Thyroid gland (tissue), 4 donors: ENCODE results near the gene KCNJ6. TPM values are rescaled to one million over a fixed set of nuclear protein-coding genes. Genes with fewer than 3 reads are reported as not detected.

Experiments used
- DNase-seq, 2 donors: peaks; one replicate each; pipeline ENCODE4 v3.0.0-alpha.2; 2019
- H3K27ac ChIP-seq, 3 donors: fragments of 200-600 bp; sonication (generic); 1 replicate in 2 of 3; 2 replicates in 1 of 3; pipeline ENCODE4 v1.5.1; 2016 to 2019; ENCODE audit warnings: mild to moderate bottlenecking in 1 of 3, moderate library complexity in 1 of 3
- H3K27me3 ChIP-seq: fragments of 200-600 bp; sonication (generic); one replicate; pipeline ENCODE4 v1.5.1; 2019
- H3K36me3 ChIP-seq, 2 donors: fragments of 200-600 bp; sonication (generic); one replicate each; pipeline ENCODE4 v1.5.1; 2016 to 2019
- H3K4me1 ChIP-seq, 2 donors: fragments of 200-600 bp; sonication (generic); one replicate each; pipeline ENCODE4 v1.5.1; 2017 to 2019
- H3K4me3 ChIP-seq, 3 donors: fragments of 200-600 bp; sonication (generic); replicated peaks in 1 of 3; 1 replicate in 2 of 3; 2 replicates in 1 of 3; pipeline ENCODE4 v1.5.1; 2016; ENCODE audit warnings: mild to moderate bottlenecking in 1 of 3
- H3K9me3 ChIP-seq: fragments of 200-600 bp; sonication (generic); one replicate; pipeline ENCODE4 v1.5.1; 2017
- CTCF ChIP-seq, 6 experiments: fragments of 200-600 bp in 3 of 6; fragments of 450-650 bp in 3 of 6; sonication (generic) in 3 of 6; IDR thresholded peaks; one replicate each; pipeline ENCODE4 v1.5.1; 2016 to 2019; ENCODE audit warnings: antibody characterized with exemption in 6 of 6, mild to moderate bottlenecking in 2 of 6, inconsistent platforms in 1 of 6, moderate library complexity in 1 of 6
- POLR2A ChIP-seq, 2 donors: fragments of 450-650 bp; IDR thresholded peaks; one replicate each; pipeline ENCODE4 v1.6.1; 2017; ENCODE audit warnings: antibody characterized with exemption in 2 of 2, mild to moderate bottlenecking in 2 of 2, moderate library complexity in 1 of 2
- WGBS, 2 donors: methylation state at CpG; one replicate each; pipeline ENCODE4 v1.1.5; 2017; 5-methylcytosine and 5-hydroxymethylcytosine counted together
- intact Hi-C: fragments of 100-400 bp; cut with DNase I; formaldehyde crosslinking; loops from one replicate; pipeline ENCODE4 v1.15.1; 2023
- total RNA-seq, 4 donors: library from RNA; depleted of rRNA; stranded (reverse); fragments of >200 nt; gene quantifications; one replicate each; pipeline ENCODE4 v1.2.3, GENCODE V29; 2016

The KCNJ6 gene
- total RNA-seq, 4 donors from 2014 or later, result not detected

DNA sequence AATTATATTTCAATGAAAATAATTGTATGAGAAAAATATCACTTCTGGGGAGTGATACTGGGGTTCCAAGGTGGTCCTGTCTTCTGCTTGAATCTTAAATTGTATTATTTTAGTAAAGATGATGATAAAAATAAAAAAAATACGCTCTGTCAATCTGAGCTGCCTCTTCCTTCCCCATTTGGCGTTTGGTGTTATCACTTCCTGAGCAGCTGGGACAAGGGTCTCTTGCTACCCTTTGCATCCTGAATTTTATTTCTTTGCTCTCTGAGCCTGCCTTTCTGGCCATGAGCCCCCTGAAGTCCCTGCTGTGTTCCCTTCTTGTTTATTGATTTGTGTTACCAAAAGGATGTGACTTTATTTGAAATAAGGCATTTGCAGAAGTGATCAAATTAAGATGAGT is 111.0 kb downstream of the KCNJ6 start:
- 62 to 63% methylated on average over 2 of the region's 2 CpGs for WGBS, 2 donors
- Histone ChIP-seq H3K27ac (no peak overlapping the region), H3K4me3 (no peak overlapping the region), H3K27me3 (no peaks in the 10 kb centered on the region), H3K36me3 (no peaks in the 10 kb centered on the region), H3K9me3 (no peaks in the 10 kb centered on the region), H3K4me1 (no peaks in the 10 kb centered on the region)
- no peak for TF ChIP-seq POLR2A (IDR thresholded peaks at IDR 0.05)
- no peak for TF ChIP-seq CTCF (IDR thresholded peaks at IDR 0.05)
- no peak for DNase-seq
- intact Hi-C loops, result no loop called here

GRCh38 chr21:37804001-37804400 is 112.3 kb downstream of the KCNJ6 start:
- Histone ChIP-seq H3K4me3 (no peak overlapping the region), H3K36me3 (no peaks in the 10 kb centered on the region), H3K27ac (no peak overlapping the region), H3K9me3 (no peaks in the 10 kb centered on the region), H3K27me3 (no peaks in the 10 kb centered on the region), H3K4me1 (no peaks in the 10 kb centered on the region)
- WGBS, 2 donors, result 97 to 100% methylated on average over 1 of the region's 1 CpG
- no peak for DNase-seq
- TF ChIP-seq POLR2A (IDR thresholded peaks at IDR 0.05) (no peak), CTCF (IDR thresholded peaks at IDR 0.05) (no peak)
- intact Hi-C loops, result no loop called here

- Histone ChIP-seq H3K27me3 (no peaks in the 10 kb centered on the region), H3K27ac (no peak overlapping the region), H3K4me3 (no peak overlapping the region), H3K4me1 (no peaks in the 10 kb centered on the region), H3K9me3 (no peaks in the 10 kb centered on the region), H3K36me3 (no peaks in the 10 kb centered on the region)
- intact Hi-C loops, result no loop called here
- DNase-seq, result no peak
- WGBS, 2 donors, result 81 to 87% methylated on average over 8 of the region's 8 CpGs
- TF ChIP-seq CTCF (IDR thresholded peaks at IDR 0.05) (no peak), POLR2A (IDR thresholded peaks at IDR 0.05) (no peak)
These were observed 113.1 kb downstream of the KCNJ6 start for GRCh38 chr21:37803101-37803651.

- no peak for TF ChIP-seq CTCF (IDR thresholded peaks at IDR 0.05)
- TF ChIP-seq POLR2A (IDR thresholded peaks at IDR 0.05), result no peak
- Histone ChIP-seq H3K36me3 (no peaks in the 10 kb centered on the region), H3K4me1 (no peaks in the 10 kb centered on the region), H3K27me3 (no peaks in the 10 kb centered on the region), H3K4me3 (no peak overlapping the region), H3K27ac (no peak overlapping the region), H3K9me3 (no peaks in the 10 kb centered on the region)
- intact Hi-C loops, result no loop called here
- no peak for DNase-seq
- 78 to 80% methylated on average over 11 of the region's 11 CpGs for WGBS, 2 donors
These were observed 115.7 kb downstream of the KCNJ6 start for GRCh38 chr21:37800456-37801061.

DNA sequence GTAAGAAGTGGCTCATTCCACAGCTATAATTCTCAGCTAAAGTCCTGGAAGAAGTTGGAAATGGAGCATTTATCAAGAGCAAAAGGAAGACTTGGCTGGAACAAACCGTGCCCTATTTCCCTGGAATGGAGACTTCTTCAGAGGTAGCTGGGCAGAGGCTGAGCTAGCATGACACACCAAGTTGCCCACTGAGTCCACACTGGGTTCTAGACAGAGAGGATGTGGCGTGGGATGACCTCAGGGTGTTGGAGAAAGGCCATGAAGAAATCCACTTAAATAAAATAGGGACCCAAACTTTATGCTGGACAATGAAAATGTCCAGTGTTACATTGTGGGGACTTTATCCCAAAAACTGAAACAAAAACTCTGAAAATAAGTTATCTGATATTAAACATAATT is 116.2 kb downstream of the KCNJ6 start:
- Histone ChIP-seq H3K4me3 (no peak overlapping the region), H3K27me3 (no peaks in the 10 kb centered on the region), H3K36me3 (no peaks in the 10 kb centered on the region), H3K27ac (no peak overlapping the region), H3K4me1 (no peaks in the 10 kb centered on the region), H3K9me3 (no peaks in the 10 kb centered on the region)
- no peak for TF ChIP-seq CTCF (IDR thresholded peaks at IDR 0.05)
- TF ChIP-seq POLR2A (IDR thresholded peaks at IDR 0.05), result no peak
- intact Hi-C loops, result no loop called here
- DNase-seq, result no peak
- 73 to 82% methylated on average over 2 of the region's 2 CpGs for WGBS, 2 donors
